ENCODE results near the gene DDHD1. TPM values are rescaled to one million over a fixed set of nuclear protein-coding genes. Genes with fewer than 3 reads are reported as not detected.

Gene DDHD1
- polyA plus RNA-seq, 1 experiment, result 16.7 TPM

DNA sequence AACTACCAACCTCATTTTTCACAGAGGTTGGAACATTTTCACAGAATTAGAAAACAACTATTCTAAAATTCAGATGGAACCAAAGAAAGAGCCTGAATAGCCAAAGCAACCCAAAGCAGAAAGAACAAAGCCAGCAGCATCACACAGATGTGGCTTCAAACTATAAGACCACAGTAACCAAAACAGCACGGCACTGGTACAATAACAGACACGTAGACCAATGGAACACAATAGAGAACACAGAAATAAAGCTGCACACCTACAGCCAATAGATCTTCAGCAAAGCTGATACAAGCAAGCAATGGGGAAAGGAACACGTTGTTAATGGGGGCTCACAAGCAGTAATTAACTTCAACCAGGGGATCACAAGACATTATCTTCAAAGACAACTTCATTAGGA, 114.5 kb downstream of the DDHD1 start:
- no peaks in the 10 kb centered on the region for H3K9me3 ChIP-seq (ENCODE audit: control insufficient read depth, insufficient read depth, low read length)
- TF ChIP-seq, protein P1, sequence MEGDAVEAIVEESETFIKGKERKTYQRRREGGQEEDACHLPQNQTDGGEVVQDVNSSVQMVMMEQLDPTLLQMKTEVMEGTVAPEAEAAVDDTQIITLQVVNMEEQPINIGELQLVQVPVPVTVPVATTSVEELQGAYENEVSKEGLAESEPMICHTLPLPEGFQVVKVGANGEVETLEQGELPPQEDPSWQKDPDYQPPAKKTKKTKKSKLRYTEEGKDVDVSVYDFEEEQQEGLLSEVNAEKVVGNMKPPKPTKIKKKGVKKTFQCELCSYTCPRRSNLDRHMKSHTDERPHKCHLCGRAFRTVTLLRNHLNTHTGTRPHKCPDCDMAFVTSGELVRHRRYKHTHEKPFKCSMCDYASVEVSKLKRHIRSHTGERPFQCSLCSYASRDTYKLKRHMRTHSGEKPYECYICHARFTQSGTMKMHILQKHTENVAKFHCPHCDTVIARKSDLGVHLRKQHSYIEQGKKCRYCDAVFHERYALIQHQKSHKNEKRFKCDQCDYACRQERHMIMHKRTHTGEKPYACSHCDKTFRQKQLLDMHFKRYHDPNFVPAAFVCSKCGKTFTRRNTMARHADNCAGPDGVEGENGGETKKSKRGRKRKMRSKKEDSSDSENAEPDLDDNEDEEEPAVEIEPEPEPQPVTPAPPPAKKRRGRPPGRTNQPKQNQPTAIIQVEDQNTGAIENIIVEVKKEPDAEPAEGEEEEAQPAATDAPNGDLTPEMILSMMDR (IDR thresholded peaks at IDR 0.05; ENCODE audit: low read depth, low read length), result no peak
- no peak overlapping the region for H3K4me3 ChIP-seq (ENCODE audit: low read depth, low read length)
- ChIA-PET CTCF (no interaction called here), POLR2A (no interaction called here)
- H3K27ac ChIP-seq (ENCODE audit: low read depth, low read length), result no peak overlapping the region
- no peaks in the 10 kb centered on the region for H3K27me3 ChIP-seq (ENCODE audit: control insufficient read depth, insufficient read depth, low read length)
- no peak for DNase-seq (ENCODE audit: low read depth, low spot score)

DNA sequence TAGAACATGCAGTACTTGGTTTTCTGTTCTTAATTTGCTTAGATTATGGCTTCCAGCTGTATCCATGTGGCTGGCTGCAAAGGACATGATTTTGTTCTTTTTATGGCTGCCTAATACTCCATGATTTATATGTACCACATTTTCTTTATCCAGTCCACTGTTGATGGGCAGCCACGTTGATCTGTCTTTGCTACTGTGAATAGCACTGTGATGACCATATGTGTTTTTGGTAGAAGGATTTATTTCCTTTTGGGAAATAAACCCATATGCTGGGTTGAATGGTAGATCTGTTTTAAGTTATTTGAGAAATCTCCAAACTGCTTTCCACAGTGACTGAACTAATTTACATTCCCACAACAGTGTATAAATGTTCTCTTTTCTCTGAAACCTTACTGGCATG, 116.1 kb downstream of the DDHD1 start:
- ChIA-PET CTCF (no interaction called here), POLR2A (no interaction called here)
- TF ChIP-seq, protein P1 (IDR thresholded peaks at IDR 0.05; ENCODE audit: low read depth, low read length), result no peak
- no peaks in the 10 kb centered on the region for H3K9me3 ChIP-seq (ENCODE audit: control insufficient read depth, insufficient read depth, low read length)
- no peak overlapping the region for H3K4me3 ChIP-seq (ENCODE audit: low read depth, low read length)
- no peaks in the 10 kb centered on the region for H3K27me3 ChIP-seq (ENCODE audit: control insufficient read depth, insufficient read depth, low read length)
- no peak overlapping the region for H3K27ac ChIP-seq (ENCODE audit: low read depth, low read length)
- DNase-seq (ENCODE audit: low read depth, low spot score), result no peak

DNA sequence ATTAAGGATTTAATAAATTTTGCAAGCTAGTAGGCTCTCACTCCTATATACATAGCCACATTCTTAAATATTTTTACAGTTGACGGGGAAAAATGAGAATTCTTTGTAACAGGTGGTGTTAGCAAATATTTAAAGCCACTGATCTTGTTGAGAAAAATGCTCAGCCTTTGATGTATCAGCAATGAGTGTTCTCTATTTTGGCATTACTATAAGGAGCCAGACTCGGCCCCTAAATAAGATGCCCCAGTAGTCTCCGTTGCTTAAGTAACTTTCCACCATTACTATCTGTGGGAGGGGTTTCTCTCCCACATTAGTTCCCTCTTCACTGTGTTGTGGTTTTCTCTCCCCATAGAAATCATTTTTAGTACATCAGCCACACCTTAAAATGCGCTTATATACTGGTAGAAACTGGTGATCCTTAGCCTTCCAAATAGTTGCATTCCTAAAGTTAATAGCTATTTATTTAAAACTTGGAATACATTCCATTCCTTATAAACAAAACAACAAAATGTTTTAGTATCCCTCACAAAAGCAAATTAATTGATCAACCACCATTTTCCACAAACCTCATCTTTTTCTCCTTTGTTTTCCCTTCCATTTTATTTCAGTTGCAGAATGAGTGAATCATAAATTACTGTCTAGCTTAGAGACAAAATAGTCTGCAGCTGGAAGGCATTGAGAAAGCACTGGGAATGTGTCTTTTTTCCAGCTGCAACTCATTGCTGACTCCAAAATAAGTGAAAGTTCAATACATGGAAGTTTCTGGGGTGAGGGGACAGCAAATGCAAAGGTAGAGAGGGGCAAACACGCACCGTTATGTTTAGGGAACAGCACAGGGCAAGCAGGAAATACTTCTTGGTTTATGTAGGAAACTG, 117.5 kb downstream of the DDHD1 start:
- H3K27ac ChIP-seq (ENCODE audit: low read depth, low read length), result no peak overlapping the region
- ChIA-PET POLR2A (interaction anchor here (1.0 to 1.3 kb wide), 2 partner anchors 9 to 25 kb away, joined by 4 read pairs; no protein-coding TSS in a partner anchor), CTCF (interaction anchor here (0.5 to 1.9 kb wide), 2 partner anchors 8 to 20 kb away, joined by 3 to 5 read pairs; no protein-coding TSS in a partner anchor)
- TF ChIP-seq, protein P1 (IDR thresholded peaks at IDR 0.05; ENCODE audit: low read depth, low read length), result no peak
- no peaks in the 10 kb centered on the region for H3K9me3 ChIP-seq (ENCODE audit: control insufficient read depth, insufficient read depth, low read length)
- H3K4me3 ChIP-seq (ENCODE audit: low read depth, low read length), result no peak overlapping the region
- DNase-seq (ENCODE audit: low read depth, low spot score), result no peak
- no peaks in the 10 kb centered on the region for H3K27me3 ChIP-seq (ENCODE audit: control insufficient read depth, insufficient read depth, low read length)

DNA sequence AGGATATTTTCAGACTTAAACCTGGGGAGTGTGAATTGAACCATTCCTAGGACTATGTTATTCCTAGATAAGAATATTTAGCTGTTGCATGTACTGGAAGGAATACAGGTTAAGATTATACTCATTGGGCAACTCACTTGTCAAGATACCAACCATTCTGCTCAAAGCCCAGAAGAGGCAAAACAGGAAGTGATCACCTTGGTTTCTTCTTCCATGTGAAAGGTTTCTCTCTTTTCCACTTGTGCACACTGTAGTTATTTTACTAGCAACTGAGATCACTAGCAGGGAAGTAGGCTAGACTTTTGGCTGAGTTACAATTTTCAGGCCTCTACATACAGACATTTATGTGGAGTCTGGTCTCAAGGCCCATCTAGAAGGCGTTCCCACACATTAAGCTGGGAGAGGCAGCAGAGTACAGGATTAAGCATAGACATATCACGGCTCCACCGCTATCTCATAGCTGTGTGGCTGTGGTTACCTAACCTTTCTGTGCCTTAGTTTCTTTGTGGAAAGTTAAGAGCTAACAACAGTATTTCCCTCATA, 118.4 kb downstream of the DDHD1 start:
- ChIA-PET CTCF (interaction anchor here (0.5 to 1.9 kb wide), 2 partner anchors 9 to 21 kb away, joined by 3 to 5 read pairs; no protein-coding TSS in a partner anchor), POLR2A (interaction anchor here (0.6 to 1.3 kb wide), 3 partner anchors 10 to 234 kb away, joined by 4 to 5 read pairs (median 4); no protein-coding TSS in a partner anchor)
- no peak for DNase-seq (ENCODE audit: low read depth, low spot score)
- Histone ChIP-seq H3K9me3 (ENCODE audit: control insufficient read depth, insufficient read depth, low read length) (no peaks in the 10 kb centered on the region), H3K4me3 (ENCODE audit: low read depth, low read length) (no peak overlapping the region), H3K27ac (ENCODE audit: low read depth, low read length) (no peak overlapping the region), H3K27me3 (ENCODE audit: control insufficient read depth, insufficient read depth, low read length) (no peaks in the 10 kb centered on the region)
- TF ChIP-seq, protein P1 (IDR thresholded peaks at IDR 0.05; ENCODE audit: low read depth, low read length), result no peak

DNA sequence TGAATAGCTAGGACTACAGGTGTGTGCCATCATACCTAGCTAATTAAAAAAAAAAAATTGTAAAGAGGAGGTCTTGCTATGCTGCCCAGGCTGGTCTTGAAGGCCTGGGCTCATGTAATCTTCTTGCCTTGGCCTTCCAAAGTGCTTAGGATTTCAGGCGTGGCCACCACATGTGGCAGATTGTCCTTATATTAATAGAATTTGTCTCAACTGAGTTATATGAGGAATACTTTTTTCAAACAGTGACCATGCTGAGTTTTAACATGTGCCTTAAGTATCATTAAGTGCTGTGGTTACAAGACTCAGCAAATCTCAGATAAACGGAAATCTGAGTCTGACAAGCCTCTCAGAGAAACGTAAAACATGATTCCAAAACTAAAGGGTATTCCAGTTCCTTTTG, 119.1 kb downstream of the DDHD1 start:
- H3K4me3 ChIP-seq (ENCODE audit: low read depth, low read length), result no peak overlapping the region
- no peak overlapping the region for H3K27ac ChIP-seq (ENCODE audit: low read depth, low read length)
- DNase-seq (ENCODE audit: low read depth, low spot score), result no peak
- H3K9me3 ChIP-seq (ENCODE audit: control insufficient read depth, insufficient read depth, low read length), result no peaks in the 10 kb centered on the region
- no peaks in the 10 kb centered on the region for H3K27me3 ChIP-seq (ENCODE audit: control insufficient read depth, insufficient read depth, low read length)
- ChIA-PET POLR2A (no interaction called here), CTCF (interaction anchor here (1.4 to 1.9 kb wide), 2 partner anchors 9 to 21 kb away, joined by 3 to 5 read pairs; no protein-coding TSS in a partner anchor)
- TF ChIP-seq, protein P1 (IDR thresholded peaks at IDR 0.05; ENCODE audit: low read depth, low read length), result no peak

Data from AG04450 (cell line).